HepG2 (cell line): ENCODE measurements around the gene STX5. TPM values are rescaled to one million over a fixed set of nuclear protein-coding genes. Genes with fewer than 3 reads are reported as not detected.

Experiments used
- BCLAF1 ChIP-seq: fragments of 450-650 bp; IDR thresholded peaks from 2 replicates; pipeline ENCODE4 v1.6.1; 2017; ENCODE audit warnings: mild to moderate bottlenecking
- CEBPG ChIP-seq: IDR thresholded peaks from 2 replicates; pipeline ENCODE4 v1.6.1; 2016
- ESRRA ChIP-seq: sonication (generic); formaldehyde crosslinking; IDR thresholded peaks from 2 replicates; pipeline ENCODE4 v1.5.1; 2020; ENCODE audit warnings: mild to moderate bottlenecking, low read depth, missing genetic modification reagents
- HDAC6 ChIP-seq: fragments of 200-600 bp; sonication (generic); IDR thresholded peaks from 2 replicates; pipeline ENCODE4 v1.7.0; 2017; ENCODE audit warnings: mild to moderate bottlenecking, antibody characterized with exemption, low read length, low read depth
- ISL2 ChIP-seq: sonication (generic); formaldehyde crosslinking; IDR thresholded peaks from 2 replicates; pipeline ENCODE4 v1.5.0; 2020; ENCODE audit warnings: missing genetic modification reagents
- MEIS2 ChIP-seq: sonication (generic); formaldehyde crosslinking; IDR thresholded peaks from 2 replicates; pipeline ENCODE4 v1.9.0; 2021; ENCODE audit warnings: mild to moderate bottlenecking, missing genetic modification reagents
- MYC ChIP-seq: sonication (generic); formaldehyde crosslinking; IDR thresholded peaks from 2 replicates; pipeline ENCODE4 v1.9.0; 2021; ENCODE audit warnings: missing genetic modification reagents, borderline replicate concordance
- NR1H2 ChIP-seq: sonication (generic); formaldehyde crosslinking; IDR thresholded peaks from 2 replicates; pipeline ENCODE4 v1.8.1; 2022; ENCODE audit warnings: low read depth, missing genetic modification reagents, borderline replicate concordance
- PHB2 ChIP-seq: fragments of 450-650 bp; IDR thresholded peaks from 2 replicates; pipeline ENCODE4 v1.6.1; 2018; ENCODE audit not compliant: partially characterized antibody
- SMAD3 ChIP-seq: sonication (generic); formaldehyde crosslinking; IDR thresholded peaks from 2 replicates; pipeline ENCODE4 v1.4.0; 2020; ENCODE audit warnings: missing genetic modification reagents
- SMARCE1 ChIP-seq: fragments of 450-650 bp; IDR thresholded peaks from 2 replicates; pipeline ENCODE4 v1.6.1; 2017; ENCODE audit warnings: borderline replicate concordance
- TAF15 ChIP-seq: fragments of 200-400 bp; formaldehyde crosslinking; IDR thresholded peaks from one replicate; pipeline ENCODE4 v1.6.1; 2018; ENCODE audit warnings: mild to moderate bottlenecking, low read depth, low read length; ENCODE audit not compliant: poor library complexity, severe bottlenecking
- TEAD3 ChIP-seq: optimal IDR thresholded peaks from 2 replicates; pipeline ENCODE3; 2016; ENCODE audit warnings: borderline replicate concordance
- XBP1 ChIP-seq: sonication (generic); formaldehyde crosslinking; IDR thresholded peaks from 2 replicates; pipeline ENCODE4 v1.5.0; 2020; ENCODE audit warnings: missing genetic modification reagents
- ZFP36 ChIP-seq: fragments of 150-350 bp; IDR thresholded peaks from 2 replicates; pipeline ENCODE4 v1.6.1; 2018; ENCODE audit warnings: borderline replicate concordance, low read length, low read depth; ENCODE audit not compliant: partially characterized antibody
- ZNF34 ChIP-seq: sonication (generic); formaldehyde crosslinking; IDR thresholded peaks from 2 replicates; pipeline ENCODE4 v1.4.0; 2020; ENCODE audit warnings: mild to moderate bottlenecking, missing genetic modification reagents, borderline replicate concordance
- ZNF430 ChIP-seq: sonication (generic); formaldehyde crosslinking; IDR thresholded peaks from 2 replicates; pipeline ENCODE4 v1.9.0; 2021; ENCODE audit warnings: mild to moderate bottlenecking, missing genetic modification reagents
- ZNF574 ChIP-seq: sonication (generic); formaldehyde crosslinking; IDR thresholded peaks from 2 replicates; pipeline ENCODE4 v1.4.0; 2020; ENCODE audit warnings: missing genetic modification reagents
- ZNF639 ChIP-seq: conservative IDR thresholded peaks from 2 replicates; pipeline ENCODE4 v1.6.1; 2018; ENCODE audit warnings: missing genetic modification reagents
- ZNF713 ChIP-seq: sonication (generic); formaldehyde crosslinking; IDR thresholded peaks from 2 replicates; pipeline ENCODE4 v1.4.0; 2020; ENCODE audit warnings: mild to moderate bottlenecking, missing genetic modification reagents
- ZSCAN22 ChIP-seq: sonication (generic); formaldehyde crosslinking; IDR thresholded peaks from 2 replicates; pipeline ENCODE4 v1.4.0; 2020; ENCODE audit warnings: mild to moderate bottlenecking, missing genetic modification reagents
- polyA plus RNA-seq, 8 experiments: library from polyadenylated mRNA; depleted of rRNA in 3 of 8; stranded (reverse) in 7 of 8; unstranded in 1 of 8; fragments of >200 nt; fragmentation: Illumina TruSeq in 4 of 8; extraction: Trizol in 4 of 8; gene quantifications; 2 replicates each; pipeline versions ENCODE4 v1.2.1 to v1.2.3, GENCODE V29; 2011 to 2016; ENCODE audit warnings: low read depth in 4 of 8, missing spikeins in 1 of 8, mixed read lengths in 1 of 8; ENCODE audit not compliant: insufficient read depth in 1 of 8
- total RNA-seq, 5 experiments: library from RNA; depleted of rRNA; stranded (reverse); fragments of >200 nt; fragmentation: Illumina TruSeq; extraction: Trizol; gene quantifications; 2 replicates each; pipeline ENCODE4 v1.2.3, GENCODE V29; 2016; ENCODE audit warnings: low read depth in 1 of 5

The STX5 gene
- total and polyA plus RNA-seq, 2 of the 13 experiments (the other 11 are each of a cell fraction or from before 2014, with no cell fraction given): 26.9 to 30.0 TPM

GRCh38 chr11:62831520-62832335, at the start of gene STX5 (continued):
- TF ChIP-seq CEBPG (CRISPR knock-in tag) (no peak), ZSCAN22 (CRISPR knock-in tag) (no peak), SMARCE1 (no peak), ZNF430 (CRISPR knock-in tag) (peak; percentile 67), ZNF713 (CRISPR knock-in tag) (no peak), ESRRA (no peak), HDAC6 (no peak), MEIS2 (CRISPR knock-in tag) (peak; percentile 26; the same call in 1 of the 2 replicates), ZNF34 (CRISPR knock-in tag) (0 out of 2 replicates have a peak, but pooled peaks have one; percentile 33), ZNF574 (CRISPR knock-in tag) (peak; percentile 58; the same call in 1 of the 2 replicates), TEAD3 (no peak), MYC (no peak; the same call in 1 of the 2 replicates), NR1H2 (CRISPR knock-in tag) (no peak), BCLAF1 (no peak), XBP1 (no peak), ZFP36 (no peak), TAF15 (no peak), PHB2 (no peak), ISL2 (CRISPR knock-in tag) (peak; percentile 44; the same call in 1 of the 2 replicates), ZNF639 (CRISPR knock-in tag) (no peak), SMAD3 (CRISPR knock-in tag) (no peak)
